H1 (cell line): ENCODE data around the gene MR1. TPM values are rescaled to one million over a fixed set of nuclear protein-coding genes. Genes with fewer than 3 reads are reported as not detected.

ENCODE experiments used
- EGR1 ChIP-seq: IDR thresholded peaks from 2 replicates; pipeline ENCODE4 v1.6.1; 2011; ENCODE audit warnings: low read depth, low read length, borderline replicate concordance
- EP300 ChIP-seq, 2 experiments: IDR thresholded peaks; 1 replicate in 1 of 2; 2 replicates in 1 of 2; pipeline ENCODE4 v1.6.1; 2011 to 2012; ENCODE audit warnings: low read depth in 2 of 2, low read length in 2 of 2, mild to moderate bottlenecking in 2 of 2, borderline replicate concordance in 1 of 2, inconsistent platforms in 1 of 2, moderate library complexity in 1 of 2
- HDAC6 ChIP-seq: IDR thresholded peaks from one replicate; pipeline ENCODE4 v1.7.1; 2012; ENCODE audit warnings: low read depth, mild to moderate bottlenecking, inconsistent platforms, low read length, moderate library complexity
- KDM5A ChIP-seq: fragments of 200-600 bp; IDR thresholded peaks from 2 replicates; pipeline ENCODE4 v1.7.1; 2012; ENCODE audit warnings: mild to moderate bottlenecking, low read length, inconsistent platforms, mixed read lengths
- SRF ChIP-seq: IDR thresholded peaks from 2 replicates; pipeline ENCODE4 v1.6.1; 2011; ENCODE audit warnings: mild to moderate bottlenecking, low read depth, low read length, moderate library complexity
- TAF1 ChIP-seq: IDR thresholded peaks from 2 replicates; pipeline ENCODE4 v1.6.1; 2011; ENCODE audit warnings: mild to moderate bottlenecking, low read depth, low read length
- polyA plus RNA-seq, 7 experiments: library from polyadenylated mRNA; depleted of rRNA in 3 of 7; stranded (reverse) in 5 of 7; unstranded in 2 of 7; fragments of >200 nt in 5 of 7; fragments of 200-250 nt in 2 of 7; gene quantifications; 1 replicate in 5 of 7; 2 replicates in 1 of 7; 4 replicates in 1 of 7; pipeline versions ENCODE4 v1.2.1 to v1.2.3, GENCODE V29; 2011 to 2013; ENCODE audit warnings: missing spikeins in 2 of 7, mixed read lengths in 2 of 7
- total RNA-seq: library from RNA; stranded (reverse); fragmentation: NEBNext Ultra II Directional; extraction: Animal tissue kit (Norgen Biotek cat#: 25700); gene quantifications from 2 replicates; pipeline ENCODE4 v1.2.1, GENCODE V29; 2021

MR1 gene
- total and polyA plus RNA-seq, 2 of the 8 experiments (the other 6 are each of a cell fraction or from before 2014, with no cell fraction given), result 0.09 TPM; not detected in 1

DNA sequence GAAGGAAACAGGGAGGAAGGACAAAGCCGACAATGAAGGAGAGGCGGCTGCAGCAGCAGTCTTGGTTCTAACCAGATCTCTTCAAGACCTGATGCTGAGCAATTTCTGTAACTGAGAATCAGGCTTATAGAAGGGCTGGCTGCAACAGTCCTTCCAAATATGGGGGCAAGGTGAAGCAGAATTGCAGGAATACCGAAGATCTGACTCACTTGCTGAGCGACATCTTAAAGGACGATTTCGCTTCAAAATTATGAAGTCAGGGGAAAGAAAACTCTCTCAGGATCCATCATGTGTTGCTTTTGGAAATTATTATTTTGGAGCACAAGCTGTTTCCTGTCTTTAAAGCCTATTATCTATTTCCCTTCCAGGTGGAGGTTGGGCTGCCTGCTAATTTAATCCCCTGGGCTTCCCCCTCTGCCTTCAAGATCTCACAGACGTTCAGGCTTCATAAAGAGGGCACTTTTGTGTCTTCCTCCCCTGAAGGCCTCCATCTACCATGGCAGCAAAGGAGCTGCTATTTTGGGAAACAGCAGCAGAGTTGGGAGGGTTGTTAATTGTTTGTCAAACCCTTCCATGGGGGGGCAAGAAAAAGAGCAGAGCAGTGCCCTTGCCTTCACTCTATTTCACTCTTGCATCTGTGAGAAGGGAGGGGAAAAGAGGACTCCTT is 43.9 kb downstream of the MR1 start (continued):
- TF ChIP-seq KDM5A (no peak), EP300 (IDR thresholded peaks at IDR 0.05; ENCODE audit: borderline replicate concordance in 1 of 2, low read depth in 2 of 2, low read length in 2 of 2) (no peak), HDAC6 (no peak), EGR1 (no peak), SRF (no peak), TAF1 (no peak)
